ENCODE results near the gene REL. TPM values are rescaled to one million over a fixed set of nuclear protein-coding genes. Genes with fewer than 3 reads are reported as not detected.

The REL gene
- total RNA-seq, 1 donor from 2014 or later, result 21.8 TPM

- DNase-seq, result no peak
Observed at GRCh38 chr2:60966507-60967405, 85.4 kb downstream of the REL start.

DNA sequence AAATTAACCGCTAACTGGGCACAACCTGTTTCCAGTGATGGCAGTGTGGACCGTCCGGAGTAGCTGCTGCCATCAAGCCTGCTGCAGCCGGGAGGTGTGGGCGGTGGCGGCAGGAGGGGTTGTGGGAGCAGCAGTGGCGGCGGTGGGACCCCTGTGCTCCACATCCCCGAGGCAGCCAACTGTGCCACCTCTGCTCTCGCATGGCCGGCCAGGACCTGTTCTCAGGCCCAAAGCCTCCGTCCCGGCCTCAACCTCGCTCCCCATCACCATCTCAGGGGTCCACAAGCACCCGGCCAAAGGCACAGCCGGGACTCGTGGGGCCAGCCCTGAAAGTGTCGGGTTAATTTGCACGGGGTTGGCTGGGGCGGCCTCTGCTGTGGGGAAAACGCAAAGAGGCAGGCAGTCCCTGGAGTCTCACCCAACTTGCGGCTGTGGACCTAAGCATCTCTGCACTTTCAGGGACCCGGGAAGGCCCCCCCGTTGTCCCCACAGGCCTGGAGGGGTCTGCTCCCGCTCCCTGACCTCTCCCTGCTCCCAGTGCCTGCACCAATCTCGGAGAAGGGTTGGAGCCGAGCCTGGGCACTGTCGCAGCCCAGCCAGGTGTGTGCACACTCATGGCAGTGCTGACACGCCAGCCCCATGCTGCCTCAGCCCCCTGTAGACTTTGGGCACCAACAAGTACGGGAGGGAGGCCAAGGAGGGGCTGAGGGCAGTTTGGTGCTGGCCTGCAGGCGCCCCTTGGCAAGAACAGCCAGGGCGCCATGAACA, 91.7 kb downstream of the REL start:
- DNase-seq, result no peak

GRCh38 chr2:60973705-60974104, 92.3 kb downstream of the REL start:
- DNase-seq, result no peak

DNA sequence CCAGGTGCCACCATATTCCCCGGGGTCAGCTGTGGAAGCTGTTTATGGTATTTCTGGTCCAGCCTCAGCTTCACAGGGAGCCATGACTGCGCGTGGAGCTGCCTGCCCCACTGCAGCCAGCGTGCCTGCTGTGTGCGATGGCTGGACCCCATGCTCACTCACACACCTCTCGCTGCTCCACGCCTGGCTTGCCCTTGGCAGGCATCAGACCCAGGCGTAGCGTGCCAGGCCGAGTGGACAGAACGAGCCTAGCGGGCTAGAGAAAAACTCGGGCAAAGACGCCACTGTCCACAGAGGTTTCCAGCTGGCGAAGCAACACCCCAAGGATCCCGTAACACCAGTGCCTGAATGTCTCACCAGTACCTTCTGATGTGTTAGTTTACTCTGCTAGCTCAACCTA, 93.3 kb downstream of the REL start:
- no peak for DNase-seq

Other genes starting within 250 kb of the REL start
- gene PAPOLG, start 125.3 kb upstream of the REL start, total RNA-seq, result 15.1 and 19.1 TPM in 2 replicates
- gene PEX13, start 136.1 kb downstream of the REL start, total RNA-seq, result 44.9 and 50.7 TPM in 2 replicates
- gene PUS10, start 136.7 kb downstream of the REL start, total RNA-seq, result 10.4 and 10.5 TPM in 2 replicates
- gene SANBR, start 184.3 kb downstream of the REL start, total RNA-seq, result 18.6 and 27.4 TPM in 2 replicates

All from dermis blood vessel endothelial cell (primary cell).